Endothelial cell of umbilical vein (primary cell): Measurements from ENCODE around the gene EPS8L2.

Source experiments
- CTCF ChIP-seq, 2 donors: IDR thresholded peaks; 1 replicate in 1 of 2; 2 replicates in 1 of 2; pipeline ENCODE4 v1.5.1; 2011; ENCODE audit warnings: low read length in 2 of 2, mild to moderate bottlenecking in 2 of 2, moderate library complexity in 2 of 2, control low read depth in 1 of 2, inconsistent platforms in 1 of 2, low read depth in 1 of 2; ENCODE audit not compliant: insufficient read depth in 1 of 2; ENCODE audit errors: extremely low read depth in 1 of 2
- POLR2AphosphoS5 ChIP-seq: IDR thresholded peaks from 2 replicates; pipeline ENCODE4 v1.6.1; 2012; ENCODE audit warnings: low read depth, mild to moderate bottlenecking, control low read depth, low read length, moderate library complexity; ENCODE audit not compliant: insufficient read depth

DNA sequence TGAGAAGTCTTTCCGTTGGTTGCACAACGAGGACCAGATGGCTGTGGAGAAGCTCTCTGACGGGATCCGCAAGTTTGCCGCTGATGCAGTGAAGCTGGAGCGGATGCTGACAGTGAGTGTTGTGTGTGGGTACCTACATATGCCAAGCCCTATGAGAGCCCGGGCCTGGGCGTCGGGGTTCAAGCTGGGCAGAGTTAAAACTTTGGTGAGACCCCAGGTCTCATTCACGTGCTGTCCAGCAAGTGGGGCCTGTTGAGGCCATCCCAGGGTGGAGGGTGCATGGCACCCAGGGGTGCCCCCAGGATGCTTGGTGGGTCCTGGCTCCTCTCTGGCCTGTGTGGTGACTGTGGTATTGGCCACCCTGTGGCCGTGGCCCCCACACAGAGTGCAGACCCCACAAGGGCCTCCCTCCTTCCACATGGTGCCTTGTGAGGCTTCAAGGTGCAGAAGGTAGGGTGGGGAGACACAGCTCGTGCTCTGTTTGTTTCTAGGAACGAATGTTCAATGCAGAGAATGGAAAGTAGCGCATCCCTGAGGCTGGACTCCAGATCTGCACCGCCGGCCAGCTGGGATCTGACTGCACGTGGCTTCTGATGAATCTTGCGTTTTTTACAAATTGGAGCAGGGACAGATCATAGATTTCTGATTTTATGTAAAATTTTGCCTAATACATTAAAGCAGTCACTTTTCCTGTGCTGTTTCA lies 58.4 kb downstream of the EPS8L2 start:
- TF ChIP-seq CTCF (IDR thresholded peaks at IDR 0.05; ENCODE audit: extremely low read depth in 1 of 2, insufficient read depth in 1 of 2, low read depth in 1 of 2, low read length in 2 of 2): no peak
- TF ChIP-seq POLR2AphosphoS5: no peak
